GM18502 (cell line): Measurements from ENCODE around the gene APOBEC2.
"Not testable (repeated sequence)": the region's sequence is repeated elsewhere in the genome, so short reads cannot be mapped to it uniquely, and the experiment has no call there.

ENCODE experiments used
- ATAC-seq: cut with Tn5 transposase; IDR thresholded peaks from one replicate; pipeline ENCODE4 v1.9.1; 2021; ENCODE audit warnings: mild to moderate bottlenecking; ENCODE audit not compliant: unreplicated experiment, poor library complexity

The APOBEC2 gene

GRCh38 chr6:41053041-41053440, at the start of gene APOBEC2:
Gene APOBEC2, plus strand, starts transcription at chr6:41053202. Its CDS starts 146 bp downstream, at chr6:41053348.
- ATAC-seq, result no peak

- peak; percentile 58 for ATAC-seq
Measured at GRCh38 chr6:41006217-41006616, 46.8 kb upstream of the APOBEC2 start.

GRCh38 chr6:41006980-41007379, 46.0 kb upstream of the APOBEC2 start:
- not testable (repeated sequence) for ATAC-seq

- ATAC-seq, result no peak
Measured at GRCh38 chr6:41008011-41008410, 45.0 kb upstream of the APOBEC2 start.

GRCh38 chr6:41009669-41010068, 43.3 kb upstream of the APOBEC2 start:
- no peak for ATAC-seq

GRCh38 chr6:41011673-41012072, 41.3 kb upstream of the APOBEC2 start:
- no peak for ATAC-seq

- ATAC-seq, result no peak
Measured at GRCh38 chr6:41013466-41014153, 39.4 kb upstream of the APOBEC2 start.

- no peak for ATAC-seq
Measured at GRCh38 chr6:41014780-41015179, 38.2 kb upstream of the APOBEC2 start.

GRCh38 chr6:41015860-41016259, 37.1 kb upstream of the APOBEC2 start:
- ATAC-seq, result not testable (repeated sequence)

GRCh38 chr6:41017663-41018062, 35.3 kb upstream of the APOBEC2 start:
- no peak for ATAC-seq

GRCh38 chr6:41021832-41022231, 31.2 kb upstream of the APOBEC2 start:
- ATAC-seq, result no peak

- ATAC-seq, result no peak
Measured at GRCh38 chr6:41022294-41022693, 30.7 kb upstream of the APOBEC2 start.

- no peak for ATAC-seq
Measured at GRCh38 chr6:41023114-41023513, 29.9 kb upstream of the APOBEC2 start.

GRCh38 chr6:41025966-41026530, 27.0 kb upstream of the APOBEC2 start:
- no peak for ATAC-seq

GRCh38 chr6:41027241-41027640, 25.8 kb upstream of the APOBEC2 start:
- no peak for ATAC-seq

GRCh38 chr6:41027799-41028560, 25.0 kb upstream of the APOBEC2 start:
- peak; percentile 88 for ATAC-seq

GRCh38 chr6:41028561-41029412, 24.2 kb upstream of the APOBEC2 start:
- peak; percentile 44 for ATAC-seq

- ATAC-seq, result no peak
Measured at GRCh38 chr6:41032830-41033229, 20.2 kb upstream of the APOBEC2 start.

GRCh38 chr6:41033776-41034175, 19.2 kb upstream of the APOBEC2 start:
- no peak for ATAC-seq

- ATAC-seq, result no peak
Measured at GRCh38 chr6:41036186-41036585, 16.8 kb upstream of the APOBEC2 start.
